ENCODE results near the gene FOS. TPM values are rescaled to one million over a fixed set of nuclear protein-coding genes. Genes with fewer than 3 reads are reported as not detected.

FOS gene
- total RNA-seq (2022; extraction: Qiagen RNA extraction), result 8.9 to 13.2 TPM (median 9.6 TPM) in 5 replicates

GRCh38 chr14:75278422-75279152, at the start of gene FOS:
FOS (plus strand) TSS chr14:75278828; CDS start chr14:75278983, 155 bp downstream.

Other genes with a start within 250 kb of the FOS start
- 17.5 to 21.9 TPM (median 21.0 TPM) in 5 replicates for gene MLH3, start 227.4 kb upstream of the FOS start, total RNA-seq (2022; extraction: Qiagen RNA extraction)
- gene ACYP1, start 214.8 kb upstream of the FOS start, total RNA-seq (2022; extraction: Qiagen RNA extraction), result 23.7 to 30.3 TPM (median 25.5 TPM) in 5 replicates
- 4.5 to 5.6 TPM (median 4.7 TPM) in 5 replicates for gene ZC2HC1C, start 209.2 kb upstream of the FOS start, total RNA-seq (2022; extraction: Qiagen RNA extraction)
- gene NEK9, start 151.8 kb upstream of the FOS start, total RNA-seq (2022; extraction: Qiagen RNA extraction), result 32.2 to 37.4 TPM (median 35.8 TPM) in 5 replicates
- 263 to 304 TPM (median 272 TPM) in 5 replicates for gene TMED10, start 102.2 kb upstream of the FOS start, total RNA-seq (2022; extraction: Qiagen RNA extraction)
- 26.3 to 39.7 TPM (median 36.0 TPM) in 5 replicates for gene JDP2, start 149.2 kb downstream of the FOS start, total RNA-seq (2022; extraction: Qiagen RNA extraction)
- 0.10 TPM in 1 of 5 replicates, not detected in the others for gene BATF, start 243.6 kb downstream of the FOS start, total RNA-seq (2022; extraction: Qiagen RNA extraction)